HG02870 (cell line): ENCODE measurements around the gene ALOX12B.
"Not testable (repeated sequence)": the region's sequence is repeated elsewhere in the genome, so short reads cannot be mapped to it uniquely, and the experiment has no call there.

Source experiments
- ATAC-seq: cut with Tn5 transposase; IDR thresholded peaks from one replicate; pipeline ENCODE4 v1.9.1; 2021; ENCODE audit warnings: mild to moderate bottlenecking, moderate library complexity; ENCODE audit not compliant: unreplicated experiment

Gene ALOX12B

GRCh38 chr17:8119581-8120519, 32.3 kb upstream of the ALOX12B start:
- peak; percentile 25 for ATAC-seq

- ATAC-seq: peak; percentile 40
Observed at GRCh38 chr17:8118769-8119580, 31.5 kb upstream of the ALOX12B start.

DNA sequence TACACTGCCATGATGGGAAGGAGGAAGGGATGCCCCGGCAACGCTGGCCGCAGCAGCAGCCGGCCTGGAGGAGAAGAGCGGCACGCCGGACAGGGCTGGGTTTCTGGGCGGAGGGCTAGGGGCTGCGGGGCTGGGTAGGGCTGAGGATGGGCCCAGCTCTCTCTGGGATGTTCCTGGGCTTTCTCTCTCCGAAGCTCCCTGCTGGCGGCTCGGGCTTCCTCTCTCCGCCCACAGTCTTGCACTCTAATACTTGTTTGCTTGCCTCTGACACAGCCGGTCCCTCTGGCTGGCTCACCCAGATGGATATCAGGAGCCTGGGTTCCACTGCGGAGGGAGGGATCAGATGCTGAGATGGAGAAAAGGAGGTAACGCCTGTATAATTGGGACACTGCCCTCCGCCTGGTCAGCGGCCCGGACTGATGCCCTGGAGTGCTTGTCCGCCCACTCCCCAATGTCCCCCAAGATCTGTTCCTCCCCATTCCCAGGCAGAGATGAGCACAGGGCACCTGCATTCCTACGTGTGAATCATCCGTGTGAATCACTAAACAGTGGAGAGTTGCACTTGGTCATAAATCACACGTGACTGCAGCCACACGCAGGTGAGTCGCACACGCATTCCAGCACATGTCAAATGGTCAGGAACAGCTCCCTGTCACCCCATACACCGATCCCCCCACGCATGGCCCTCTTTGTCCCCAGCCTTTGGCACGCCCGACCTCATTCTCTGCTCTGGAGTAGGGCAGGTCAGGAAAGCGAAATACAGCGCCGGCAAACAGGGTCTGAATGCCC, 30.7 kb upstream of the ALOX12B start, which contains the start of gene ALOXE3:
Gene ALOXE3, minus strand, starts transcription at position 535 of the 789 bp plus-strand sequence. Its CDS starts 524 bp downstream, at position 11.
- ATAC-seq: no peak

DNA sequence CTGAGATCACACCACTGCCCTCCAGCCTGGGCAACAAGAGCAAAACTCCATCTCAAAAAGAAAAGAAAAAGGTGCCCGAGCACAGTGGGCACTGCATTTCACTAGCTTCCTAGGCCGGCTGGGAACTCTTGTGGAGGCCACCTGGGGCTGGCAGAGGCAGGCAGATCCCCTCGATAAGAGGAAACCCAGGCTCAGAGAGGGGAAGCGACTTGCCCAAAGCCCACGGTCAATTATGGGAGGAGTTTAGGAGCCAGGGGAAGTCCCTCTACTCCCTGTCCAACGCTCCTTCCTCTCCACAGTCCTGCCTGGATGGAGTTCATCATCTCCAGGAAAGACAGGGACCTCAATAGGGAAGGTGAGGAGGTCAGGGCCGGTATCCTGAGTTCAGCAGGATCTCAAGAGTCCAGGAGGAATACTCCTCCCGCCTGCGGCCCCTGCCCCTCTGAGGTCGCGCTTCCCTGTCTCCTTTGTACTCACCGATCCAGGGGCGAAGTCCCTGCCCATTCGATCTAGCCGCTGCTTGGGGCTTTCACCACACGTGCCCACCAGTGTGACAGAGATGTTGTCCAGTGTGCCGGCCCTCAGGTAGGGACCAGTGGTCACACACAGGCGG, 30.0 kb upstream of the ALOX12B start:
- no peak for ATAC-seq

- ATAC-seq: no peak
Observed at GRCh38 chr17:8116776-8117175, 29.3 kb upstream of the ALOX12B start.

- ATAC-seq: no peak
Observed at GRCh38 chr17:8110907-8111306, 23.4 kb upstream of the ALOX12B start.

GRCh38 chr17:8110456-8110804, 22.9 kb upstream of the ALOX12B start:
- ATAC-seq: no peak

DNA sequence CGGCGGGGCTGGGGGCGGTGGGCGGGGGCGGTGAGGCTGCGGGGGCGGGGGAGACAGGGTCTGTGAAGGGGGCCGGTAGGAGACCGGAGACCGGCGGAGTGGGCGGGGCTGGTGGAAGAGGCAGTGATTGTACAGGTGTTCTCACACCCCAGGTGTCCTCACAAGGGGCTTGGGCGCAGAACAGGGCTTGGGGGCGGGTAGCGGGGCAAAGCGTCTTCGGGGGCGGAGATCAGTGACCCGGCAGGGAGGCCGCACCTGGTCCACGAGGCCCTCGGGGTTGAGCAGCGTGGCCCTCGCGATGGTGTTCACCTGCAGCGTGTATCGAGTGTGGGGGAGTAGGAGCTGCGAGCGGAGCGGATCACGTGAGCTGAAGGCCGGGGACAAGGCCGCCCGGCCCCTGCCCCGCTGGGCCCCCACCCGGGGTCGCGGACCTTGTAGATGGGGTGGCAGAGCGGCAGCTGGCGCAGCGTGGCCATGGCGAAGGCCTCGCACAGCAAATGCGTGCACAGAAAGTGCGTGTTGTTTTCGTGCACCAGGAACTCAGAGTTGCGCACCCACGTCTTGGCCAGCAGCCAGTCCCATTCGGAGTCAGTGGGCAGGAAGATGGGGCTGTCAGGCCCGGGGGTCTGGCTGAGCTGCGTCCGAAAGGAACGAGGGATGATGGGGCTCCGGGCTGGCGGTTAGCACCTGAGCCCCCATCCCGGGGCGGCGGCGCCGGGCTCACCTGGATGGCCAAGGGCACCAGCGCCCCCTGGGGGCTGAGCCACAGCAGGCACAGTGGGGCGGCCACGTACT, 22.3 kb upstream of the ALOX12B start:
- ATAC-seq: no peak

GRCh38 chr17:8108972-8109660, 21.6 kb upstream of the ALOX12B start:
- ATAC-seq: no peak

GRCh38 chr17:8106980-8107379, 19.5 kb upstream of the ALOX12B start:
- ATAC-seq: not testable (repeated sequence)

DNA sequence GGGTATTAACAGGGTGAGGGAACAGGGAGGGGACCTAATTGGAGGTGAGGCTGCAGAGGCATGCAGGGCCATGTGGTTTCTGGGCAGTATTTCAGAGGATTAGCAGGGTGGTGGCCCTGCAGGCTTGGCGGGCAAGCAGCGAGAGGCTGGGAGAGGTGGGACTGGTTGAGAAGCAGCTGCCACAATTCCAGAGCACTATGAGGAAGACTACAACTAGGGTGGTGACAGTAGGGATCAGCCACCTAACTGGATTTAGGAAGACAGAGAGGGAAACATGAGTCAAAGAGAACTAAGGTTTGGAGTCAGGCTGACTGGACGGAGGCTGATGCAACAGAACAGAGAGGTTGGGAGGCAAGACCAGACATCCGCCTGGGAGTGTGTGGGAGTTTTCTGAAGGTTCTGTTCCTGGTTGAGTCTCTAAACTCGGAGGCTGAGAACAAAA, 18.5 kb upstream of the ALOX12B start:
- ATAC-seq: no peak

GRCh38 chr17:8104911-8105310, 17.4 kb upstream of the ALOX12B start:
- no peak for ATAC-seq

DNA sequence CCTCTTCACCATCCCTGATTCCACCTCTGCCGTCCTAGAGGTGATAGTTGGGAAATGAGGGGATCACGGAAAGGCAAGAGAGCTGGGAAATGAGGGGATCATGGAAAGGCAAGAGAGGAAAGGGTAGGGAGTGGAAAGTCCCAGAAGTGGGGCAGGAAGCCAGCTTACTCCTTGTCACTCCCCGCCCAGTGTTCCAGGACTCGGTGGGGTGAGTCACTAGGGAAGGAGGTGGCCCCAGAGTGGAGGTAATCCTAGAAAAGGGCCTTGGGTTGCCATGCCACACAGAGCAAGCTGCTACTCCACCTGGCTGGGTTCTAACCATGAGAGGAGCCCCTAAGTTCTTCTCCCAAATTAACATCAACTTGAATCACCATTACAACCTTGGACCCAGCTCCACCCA, 16.0 kb upstream of the ALOX12B start:
- ATAC-seq: no peak

DNA sequence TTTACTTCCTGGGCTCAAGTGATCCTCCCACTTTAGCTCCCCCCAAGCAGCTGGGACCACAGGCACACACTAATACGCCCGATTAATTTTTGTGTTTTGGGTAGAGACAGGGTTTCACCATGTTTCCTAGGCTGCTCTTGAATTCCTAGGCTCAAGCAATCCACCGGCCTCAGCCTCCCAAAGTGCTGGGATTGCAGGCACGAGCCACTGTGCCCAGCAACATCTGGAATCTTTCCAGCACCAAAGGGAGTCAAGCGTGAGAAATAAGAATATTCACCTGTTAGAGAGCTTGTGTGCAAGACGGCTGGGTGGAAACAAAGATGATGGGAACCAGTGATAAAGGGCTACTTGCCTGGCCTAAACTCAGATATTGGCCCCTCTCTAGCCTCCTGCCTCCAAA, 14.2 kb upstream of the ALOX12B start:
- ATAC-seq: no peak

DNA sequence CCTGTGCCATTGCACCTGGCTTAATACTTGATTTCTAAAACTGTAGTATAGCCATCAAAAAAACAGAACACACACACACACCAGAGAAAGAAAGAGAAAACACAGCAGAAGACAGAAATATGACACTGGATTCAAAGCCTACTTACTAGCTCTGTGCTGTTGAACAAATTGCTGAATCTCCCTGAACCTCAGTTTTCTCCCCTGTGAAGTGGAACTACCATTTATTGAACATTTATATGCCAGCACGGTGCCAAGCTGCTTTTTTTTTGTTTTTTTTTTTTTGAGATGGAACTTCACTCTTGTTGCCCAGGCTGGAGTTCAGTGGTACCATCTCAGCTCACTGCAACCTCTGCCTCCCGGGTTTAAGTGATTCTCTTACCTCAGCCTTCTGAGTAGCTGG, 13.2 kb upstream of the ALOX12B start:
- ATAC-seq: no peak

GRCh38 chr17:8100111-8100510, 12.6 kb upstream of the ALOX12B start:
- no peak for ATAC-seq

DNA sequence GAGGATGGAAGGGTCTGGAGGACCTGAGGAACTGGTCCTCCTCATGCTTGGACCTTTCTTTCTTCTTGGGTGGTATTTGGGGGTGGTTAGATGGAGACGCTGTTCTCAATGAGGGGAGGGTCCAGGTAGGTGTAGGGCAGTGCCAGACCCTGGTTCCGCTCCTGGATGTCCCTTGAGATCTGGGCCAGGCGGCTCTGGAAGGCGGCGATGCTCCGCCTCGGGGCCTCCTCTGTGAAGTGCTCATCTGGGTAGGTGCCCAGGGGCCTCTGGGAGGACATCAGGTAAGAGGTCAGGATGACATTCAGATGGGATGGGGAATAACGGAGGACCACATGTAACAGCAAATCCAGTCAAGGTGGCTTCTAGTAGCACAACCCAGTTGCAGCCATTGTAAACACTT, 9.0 kb upstream of the ALOX12B start:
- ATAC-seq: no peak

DNA sequence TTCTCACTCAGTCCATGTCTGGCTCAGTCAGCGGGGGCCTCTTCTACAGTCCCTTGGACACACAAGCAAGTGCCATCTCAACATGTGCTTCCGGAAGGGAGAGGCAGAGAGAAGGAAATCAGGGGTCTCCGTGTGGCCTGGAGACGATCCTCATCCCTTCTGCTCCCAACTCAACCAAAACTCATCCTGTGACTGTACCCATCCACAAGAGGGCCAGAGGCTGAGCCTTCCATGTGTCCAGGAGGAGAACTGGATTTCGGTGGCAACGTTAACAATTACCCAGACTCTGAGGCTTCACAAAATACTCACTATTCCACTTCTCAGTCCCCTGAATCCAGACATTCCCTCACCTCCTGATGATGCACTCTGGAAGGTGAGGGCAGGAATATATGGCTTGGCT, 7.8 kb upstream of the ALOX12B start:
- no peak for ATAC-seq

- ATAC-seq: no peak
Observed at GRCh38 chr17:8091033-8091687, 3.6 kb upstream of the ALOX12B start.
